HPDE6-E6E7 (cell line): ENCODE measurements around the gene CKAP5.

Experiments
- DNase-seq: peaks from one replicate; pipeline ENCODE4 v3.0.0; 2011; ENCODE audit warnings: missing footprints; ENCODE audit errors: extremely low spot score

Gene CKAP5

DNA sequence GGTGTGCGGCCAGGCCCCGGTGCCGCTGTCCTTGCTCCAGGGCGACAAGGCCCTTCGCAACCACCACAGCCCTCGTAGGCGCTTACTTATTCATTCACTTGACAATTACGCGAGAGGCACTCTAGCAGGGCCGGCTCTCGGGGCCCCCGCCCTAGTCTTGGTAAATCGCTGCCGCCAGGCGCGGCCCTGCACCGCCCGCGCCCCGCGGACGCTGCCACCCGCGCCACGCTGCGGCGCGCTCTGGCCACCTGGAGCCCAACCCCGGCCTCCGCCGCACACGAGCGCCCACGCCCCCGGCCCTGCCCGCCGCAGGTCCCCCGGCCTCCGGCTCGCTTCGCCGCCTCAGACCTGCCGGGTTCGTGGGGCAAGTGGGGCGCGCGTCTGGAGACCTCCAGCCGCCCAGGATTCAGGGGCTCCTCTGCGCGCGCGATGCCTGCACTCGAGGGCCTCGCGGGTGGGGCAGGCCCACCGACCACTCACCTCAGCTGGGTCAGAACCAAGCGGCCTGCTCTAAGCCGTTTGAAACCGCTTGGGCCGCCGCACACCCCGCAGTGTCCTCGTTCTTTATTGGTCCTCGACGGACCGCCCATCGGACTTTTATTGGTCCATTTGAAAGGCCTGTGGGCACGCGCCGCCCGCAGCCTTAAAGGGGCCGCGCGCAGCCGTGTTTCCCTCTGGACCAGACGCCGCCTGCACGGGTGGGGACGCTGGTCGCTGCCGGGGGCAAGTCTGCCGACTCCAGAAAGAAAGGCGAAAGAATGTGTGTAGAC lies at the start of gene CKAP5:
Gene CKAP5 (minus strand): TSS at position 541 of the 770 bp plus-strand sequence. CDS start 25,049 bp downstream, outside the sequence.
- peak; percentile 91 for DNase-seq

DNA sequence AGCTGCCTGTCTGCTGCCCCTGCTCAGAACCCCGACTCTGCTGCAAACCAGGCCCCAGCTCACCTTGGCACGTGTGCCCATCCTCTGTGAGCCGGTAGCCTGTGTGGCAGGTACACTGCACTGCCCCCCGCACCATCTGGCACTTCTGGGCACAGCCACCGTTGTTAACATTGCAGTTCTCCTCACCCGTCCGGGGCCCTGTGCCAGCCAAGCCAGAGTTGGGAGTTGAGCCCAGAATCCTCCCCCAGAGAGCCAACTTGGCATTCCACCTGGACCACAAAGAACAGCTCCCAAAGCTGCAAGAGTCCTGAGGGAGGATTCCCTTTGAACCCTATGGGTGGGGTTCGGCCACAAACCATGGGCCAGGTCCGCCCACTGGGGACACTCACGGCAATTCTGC lies 49.7 kb upstream of the CKAP5 start:
- DNase-seq = no peak

DNA sequence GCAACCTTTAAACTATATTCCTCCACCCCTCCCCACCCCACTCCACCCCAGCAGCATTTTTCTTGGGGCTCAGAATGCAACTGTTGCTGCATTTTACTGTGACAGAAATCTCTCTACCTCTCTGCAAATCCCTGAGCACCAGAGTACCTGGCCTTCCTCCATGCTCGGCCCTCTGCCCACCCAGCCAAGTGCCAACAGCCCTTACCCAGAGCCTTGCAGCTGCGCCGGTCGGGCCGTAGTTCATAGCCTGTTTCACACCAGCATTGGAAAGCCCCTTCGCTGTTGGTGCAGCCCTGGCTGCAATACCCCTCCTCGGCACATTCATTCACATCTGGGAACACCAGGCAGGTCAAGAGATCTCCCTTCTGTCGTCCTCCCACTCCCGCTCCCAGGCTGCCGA lies 48.9 kb upstream of the CKAP5 start:
- DNase-seq = no peak

- DNase-seq = no peak
Measured at GRCh38 chr11:46894506-46894905, 48.4 kb upstream of the CKAP5 start.

- DNase-seq = no peak
Measured at GRCh38 chr11:46892838-46893237, 46.8 kb upstream of the CKAP5 start.

GRCh38 chr11:46892109-46892508 lies 46.0 kb upstream of the CKAP5 start:
- no peak for DNase-seq

DNA sequence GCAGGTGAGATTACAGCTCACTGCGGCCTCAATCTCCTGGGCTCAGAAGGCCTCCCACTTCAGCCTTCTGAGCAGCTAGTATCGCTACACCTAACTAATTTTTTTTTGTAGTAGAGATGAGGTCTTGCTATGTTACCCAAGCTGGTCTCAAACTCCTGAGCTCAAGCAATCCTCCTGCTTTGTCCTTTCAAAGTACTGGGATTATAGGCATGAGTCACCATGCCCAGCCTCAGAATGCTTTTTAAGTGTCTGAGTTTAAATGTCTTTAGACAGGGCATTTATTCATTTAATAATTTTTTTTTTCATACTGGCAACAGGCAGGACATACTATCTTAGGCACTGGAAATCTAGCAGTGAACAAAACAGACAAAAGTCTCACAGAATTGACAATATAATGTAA lies 44.6 kb upstream of the CKAP5 start:
- no peak for DNase-seq

DNA sequence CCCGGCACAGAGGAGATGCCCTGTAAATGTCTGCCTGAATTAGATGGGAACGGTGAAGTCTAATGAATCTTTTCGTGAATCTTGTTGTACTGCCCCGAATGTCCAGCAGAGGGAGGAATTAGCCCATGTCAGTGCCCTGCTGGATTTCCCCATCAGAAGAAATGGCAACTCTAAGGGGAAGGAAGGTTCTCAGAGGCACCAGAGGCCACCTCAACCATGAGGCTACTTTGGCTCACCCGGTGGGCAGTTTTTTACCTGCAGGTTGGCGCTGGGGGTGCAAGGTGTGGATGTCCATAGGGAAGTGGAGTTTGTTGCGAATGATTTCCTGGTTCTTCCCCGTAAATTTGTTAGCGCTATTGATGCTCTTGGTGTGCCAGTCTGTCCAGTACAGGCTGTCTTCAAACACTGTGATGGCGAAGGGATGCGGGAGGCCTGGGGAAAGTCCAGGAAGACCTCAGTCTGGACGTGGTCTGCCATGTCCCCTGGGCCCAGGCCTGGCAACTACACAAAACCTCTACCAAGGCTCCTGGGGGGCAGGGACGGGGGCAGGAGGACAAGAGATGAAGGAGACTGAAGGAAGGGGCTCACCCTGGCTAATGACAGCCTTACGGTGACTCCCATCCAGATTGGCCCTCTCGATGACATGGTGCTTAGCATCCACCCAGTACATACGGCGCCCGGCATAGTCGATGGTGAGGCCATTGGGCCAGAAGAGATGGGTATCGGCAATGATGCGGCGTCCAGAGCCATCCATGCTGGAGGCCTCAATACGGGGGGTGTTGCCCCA lies 43.8 kb upstream of the CKAP5 start:
- peak; percentile 64 for DNase-seq

DNA sequence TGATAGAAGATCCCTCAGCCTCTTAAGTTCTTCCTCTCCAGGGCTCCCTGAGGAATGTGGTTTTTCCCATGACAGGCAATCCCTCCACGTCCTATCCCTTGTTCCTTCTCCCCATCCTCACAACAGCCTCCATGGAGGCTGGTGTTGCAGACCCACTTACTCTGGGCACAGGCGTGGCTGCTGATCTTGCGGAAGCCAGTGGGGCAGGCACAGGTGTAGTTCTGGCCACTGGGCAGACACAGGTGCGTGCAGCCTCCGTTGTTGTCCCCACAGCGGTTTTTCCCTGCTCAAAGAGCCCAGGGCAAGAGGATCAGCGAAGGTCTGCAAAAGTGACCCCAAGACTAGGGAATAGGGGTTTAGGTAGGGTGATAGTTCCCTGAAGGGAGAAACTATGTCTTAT lies 43.2 kb upstream of the CKAP5 start:
- DNase-seq = no peak

DNA sequence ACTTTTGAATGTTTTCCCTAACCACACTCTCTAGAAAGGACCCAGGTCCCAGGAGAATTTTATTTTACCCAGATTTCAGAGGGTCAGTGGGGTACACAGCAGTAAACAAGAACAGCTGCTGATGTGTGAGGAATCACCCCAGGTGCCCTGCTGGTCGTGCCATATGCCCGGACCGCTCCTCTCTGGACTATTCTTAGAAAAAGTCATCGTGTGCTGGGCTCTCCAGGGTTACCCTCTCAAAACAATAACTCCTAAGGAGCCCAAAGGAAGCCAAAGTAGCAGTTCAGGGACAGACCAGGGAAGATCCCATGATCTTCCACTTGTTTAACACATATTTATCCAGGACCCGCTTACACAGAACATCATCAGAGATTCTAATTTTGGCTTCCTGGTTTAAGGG lies 42.6 kb upstream of the CKAP5 start:
- DNase-seq = no peak

DNA sequence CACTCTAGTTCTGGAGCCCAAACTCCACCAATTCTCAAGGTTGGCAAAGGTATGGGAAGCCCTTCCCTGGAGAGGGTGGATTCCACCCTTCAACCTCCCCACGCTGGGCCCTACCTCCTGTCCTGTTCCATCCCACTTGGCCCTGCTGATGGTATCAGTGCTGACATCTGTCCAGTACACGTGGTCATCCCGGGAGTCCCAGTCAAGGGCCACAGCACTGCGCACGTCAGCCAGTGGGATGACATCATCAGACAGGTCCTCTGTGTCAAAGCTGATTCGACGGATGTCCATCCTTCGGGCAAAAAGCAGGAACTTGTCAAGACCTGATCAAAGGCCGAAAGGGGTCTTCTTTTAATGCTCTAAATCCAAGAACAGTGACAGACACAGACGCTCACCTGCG lies 40.1 kb upstream of the CKAP5 start:
- no peak for DNase-seq

GRCh38 chr11:46879056-46879585 lies 33.0 kb upstream of the CKAP5 start:
- no peak for DNase-seq

GRCh38 chr11:46877580-46877979 lies 31.5 kb upstream of the CKAP5 start:
- no peak for DNase-seq

GRCh38 chr11:46876471-46876870 lies 30.4 kb upstream of the CKAP5 start:
- DNase-seq = no peak

DNA sequence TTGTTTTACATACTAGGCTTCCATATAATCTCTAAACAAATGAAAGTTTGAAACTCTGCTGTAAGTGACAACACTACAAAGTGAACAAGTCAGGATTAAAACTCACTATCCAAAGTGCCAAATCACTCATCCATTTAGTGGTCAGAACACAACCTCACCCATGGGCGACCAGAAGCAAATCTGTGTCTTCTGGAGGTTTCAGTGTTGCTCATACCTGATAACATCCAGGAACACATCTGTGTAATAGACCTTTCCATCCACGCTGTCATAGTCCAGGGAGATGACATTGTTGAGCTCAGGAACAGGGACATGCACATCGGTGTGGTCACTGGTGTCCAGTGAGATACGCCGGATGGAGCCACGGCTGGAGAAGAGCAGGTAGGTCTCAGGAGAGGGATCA lies 28.5 kb upstream of the CKAP5 start:
- no peak for DNase-seq

DNA sequence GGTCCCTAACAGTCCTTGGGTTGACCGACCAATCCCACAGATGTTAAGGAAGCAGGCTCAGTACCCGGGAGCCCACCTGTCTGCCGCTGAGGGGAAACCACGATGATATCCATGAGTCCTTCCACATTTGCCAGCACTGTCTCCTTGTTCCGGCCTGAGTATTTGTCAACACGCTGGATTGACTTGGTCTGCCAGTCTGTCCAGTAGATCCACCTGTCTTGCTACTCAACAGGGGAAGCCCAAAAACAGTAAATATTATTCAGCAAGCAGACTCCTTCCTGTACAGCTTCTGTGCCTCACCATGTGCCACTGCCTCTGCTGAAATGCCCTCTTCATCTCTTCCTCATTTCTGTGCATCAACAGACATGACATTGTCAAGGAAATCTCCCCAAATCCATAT lies 22.8 kb upstream of the CKAP5 start:
- no peak for DNase-seq

GRCh38 chr11:46865340-46865739 lies 19.3 kb upstream of the CKAP5 start:
- DNase-seq = no peak

GRCh38 chr11:46860218-46860617 lies 14.1 kb upstream of the CKAP5 start:
- DNase-seq = no peak

GRCh38 chr11:46858920-46859546 lies 13.0 kb upstream of the CKAP5 start:
- DNase-seq = no peak

- DNase-seq = no peak
Measured at GRCh38 chr11:46857666-46858065, 11.6 kb upstream of the CKAP5 start.

DNA sequence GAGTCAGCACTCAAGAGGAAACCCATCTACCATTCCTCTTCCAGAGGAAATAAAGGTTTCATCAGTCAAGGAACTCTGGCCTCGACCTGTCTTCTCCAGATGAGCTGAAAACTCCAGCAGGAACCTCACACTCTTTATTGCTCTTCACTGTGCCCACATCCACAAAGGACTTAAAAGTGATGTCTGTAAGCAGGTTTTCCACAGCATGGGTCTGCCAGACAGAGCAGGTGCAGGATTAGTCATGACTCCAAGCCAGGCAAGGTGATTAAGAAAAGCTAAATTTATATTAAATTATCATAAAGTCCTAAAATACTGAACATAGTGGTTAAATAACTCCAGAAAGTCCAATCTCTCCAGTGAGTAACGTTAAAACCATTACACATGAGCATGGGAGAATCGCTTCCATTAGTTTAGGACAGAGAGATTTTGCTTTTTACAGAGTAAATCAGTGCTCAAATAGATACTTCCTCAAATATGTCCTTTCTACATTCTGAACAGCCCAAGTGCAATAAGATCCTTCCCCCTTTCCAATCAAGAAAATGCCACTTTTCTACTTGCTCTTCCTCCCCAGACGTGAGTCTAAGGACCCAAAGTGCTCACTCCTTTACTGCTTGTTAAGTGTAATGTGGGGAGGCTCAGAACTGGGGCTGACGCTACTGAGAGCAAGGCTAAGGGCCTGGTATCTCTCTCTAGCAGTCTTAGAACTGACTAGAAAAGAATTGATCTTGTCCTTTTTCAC lies 10.7 kb upstream of the CKAP5 start:
- no peak for DNase-seq

DNA sequence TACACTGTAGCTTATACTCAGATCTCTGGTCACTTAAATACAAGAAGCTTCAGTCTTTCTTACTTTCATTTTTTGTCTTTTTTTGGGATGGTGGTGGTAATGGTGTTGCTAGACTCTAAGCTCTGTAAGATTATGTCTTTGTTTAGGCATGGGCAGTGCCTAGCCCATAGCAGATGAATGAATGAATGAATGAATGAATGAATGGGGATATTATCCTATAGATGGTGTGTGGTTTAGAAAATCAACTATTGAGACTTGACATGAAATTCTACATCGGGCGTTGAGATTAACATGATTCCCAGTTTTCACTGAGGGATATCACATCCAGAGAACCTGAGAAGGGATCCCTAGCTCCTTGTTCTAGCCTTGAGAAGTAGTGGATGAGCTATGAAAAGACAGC lies 9.8 kb upstream of the CKAP5 start:
- DNase-seq = no peak
